ENCODE data around the gene ZBTB16. TPM values are rescaled to one million over a fixed set of nuclear protein-coding genes. Genes with fewer than 3 reads are reported as not detected.

The ZBTB16 gene
- total RNA-seq, 2 experiments from 2014 or later = 11.0 to 11.8 TPM

- peaks cover 10% of the 10 kb centered on the region for H3K27me3 Mint-ChIP-seq
- CTCF ChIA-PET = no interaction called here
- POLR2A ChIA-PET = no interaction called here
- H3K4me3 Mint-ChIP-seq = no peak overlapping the region
- H3K27ac Mint-ChIP-seq = no peak overlapping the region
- no peaks in the 10 kb centered on the region for H3K36me3 Mint-ChIP-seq (ENCODE audit: low read depth)
- H3K4me1 Mint-ChIP-seq = peaks cover 28% of the 10 kb centered on the region
- no peaks in the 10 kb centered on the region for H3K9me3 Mint-ChIP-seq
- DNase-seq = no peak
Observed at GRCh38 chr11:114150671-114151070, 91.2 kb downstream of the ZBTB16 start.

GRCh38 chr11:114151631-114152030 is 92.1 kb downstream of the ZBTB16 start:
- H3K9me3 Mint-ChIP-seq = no peaks in the 10 kb centered on the region
- POLR2A ChIA-PET = interaction anchor here (0.6 kb wide), 1 partner anchor 73 kb away, joined by 3 read pairs; no protein-coding TSS in a partner anchor
- H3K36me3 Mint-ChIP-seq (ENCODE audit: low read depth) = no peaks in the 10 kb centered on the region
- H3K27me3 Mint-ChIP-seq = peaks cover 10% of the 10 kb centered on the region
- no peak overlapping the region for H3K27ac Mint-ChIP-seq
- DNase-seq = no peak
- CTCF ChIA-PET = no interaction called here
- H3K4me3 Mint-ChIP-seq = no peak overlapping the region
- peaks cover 28% of the 10 kb centered on the region for H3K4me1 Mint-ChIP-seq

GRCh38 chr11:114152162-114152561 is 92.7 kb downstream of the ZBTB16 start:
- Mint-ChIP-seq H3K36me3 (ENCODE audit: low read depth) (no peaks in the 10 kb centered on the region), H3K27ac (no peak overlapping the region), H3K4me3 (no peak overlapping the region), H3K27me3 (peaks cover 10% of the 10 kb centered on the region), H3K9me3 (no peaks in the 10 kb centered on the region), H3K4me1 (peaks cover 28% of the 10 kb centered on the region)
- DNase-seq = no peak
- POLR2A ChIA-PET = interaction anchor here (0.6 kb wide), 1 partner anchor 74 kb away, joined by 3 read pairs; no protein-coding TSS in a partner anchor
- CTCF ChIA-PET = no interaction called here

GRCh38 chr11:114152785-114153184 is 93.3 kb downstream of the ZBTB16 start:
- Mint-ChIP-seq H3K27me3 (peaks cover 10% of the 10 kb centered on the region), H3K9me3 (no peaks in the 10 kb centered on the region), H3K36me3 (ENCODE audit: low read depth) (peaks cover 5% of the 10 kb centered on the region), H3K4me3 (no peak overlapping the region), H3K4me1 (peaks cover 30% of the 10 kb centered on the region), H3K27ac (no peak overlapping the region)
- no peak for DNase-seq
- ChIA-PET CTCF (no interaction called here), POLR2A (no interaction called here)

GRCh38 chr11:114153224-114153623 is 93.7 kb downstream of the ZBTB16 start:
- H3K9me3 Mint-ChIP-seq = no peaks in the 10 kb centered on the region
- ChIA-PET POLR2A (no interaction called here), CTCF (no interaction called here)
- H3K27ac Mint-ChIP-seq = no peak overlapping the region
- H3K27me3 Mint-ChIP-seq = peaks cover 10% of the 10 kb centered on the region
- no peak overlapping the region for H3K4me3 Mint-ChIP-seq
- no peak for DNase-seq
- H3K4me1 Mint-ChIP-seq = peaks cover 31% of the 10 kb centered on the region
- H3K36me3 Mint-ChIP-seq (ENCODE audit: low read depth) = peaks cover 9% of the 10 kb centered on the region

GRCh38 chr11:114154271-114155047 is 94.9 kb downstream of the ZBTB16 start:
- H3K27me3 Mint-ChIP-seq = peaks cover 10% of the 10 kb centered on the region
- ChIA-PET CTCF (interaction anchor here (0.6 kb wide), 1 partner anchor 12 kb away, joined by 3 read pairs; no protein-coding TSS in a partner anchor), POLR2A (interaction anchor here (0.7 to 1.2 kb wide), 2 partner anchors 28 to 46 kb away, joined by 3 read pairs; no protein-coding TSS in a partner anchor)
- H3K9me3 Mint-ChIP-seq = no peaks in the 10 kb centered on the region
- H3K4me3 Mint-ChIP-seq = no peak overlapping the region
- no peak overlapping the region for H3K27ac Mint-ChIP-seq
- H3K4me1 Mint-ChIP-seq = peaks cover 33% of the 10 kb centered on the region
- no peak for DNase-seq
- peaks cover 14% of the 10 kb centered on the region for H3K36me3 Mint-ChIP-seq (ENCODE audit: low read depth)

- H3K27ac Mint-ChIP-seq = no peak overlapping the region
- H3K36me3 Mint-ChIP-seq (ENCODE audit: low read depth) = peaks cover 14% of the 10 kb centered on the region
- no peak overlapping the region for H3K4me3 Mint-ChIP-seq
- no peaks in the 10 kb centered on the region for H3K9me3 Mint-ChIP-seq
- H3K4me1 Mint-ChIP-seq = peaks cover 36% of the 10 kb centered on the region
- POLR2A ChIA-PET = interaction anchor here (0.7 to 1.2 kb wide), 2 partner anchors 28 to 47 kb away, joined by 3 read pairs; no protein-coding TSS in a partner anchor
- CTCF ChIA-PET = interaction anchor here (0.6 kb wide), 1 partner anchor 12 kb away, joined by 3 read pairs; no protein-coding TSS in a partner anchor
- DNase-seq = no peak
- H3K27me3 Mint-ChIP-seq = peaks cover 7% of the 10 kb centered on the region
Observed at GRCh38 chr11:114155116-114155515, 95.6 kb downstream of the ZBTB16 start.

- POLR2A ChIA-PET = no interaction called here
Observed at GRCh38 chr11:114156131-114156581, 96.6 kb downstream of the ZBTB16 start.

GRCh38 chr11:114156782-114157181 is 97.3 kb downstream of the ZBTB16 start:
- H3K9me3 Mint-ChIP-seq = no peaks in the 10 kb centered on the region
- ChIA-PET CTCF (no interaction called here), POLR2A (no interaction called here)
- peaks cover 9% of the 10 kb centered on the region for H3K27me3 Mint-ChIP-seq
- no peak for DNase-seq
- H3K36me3 Mint-ChIP-seq (ENCODE audit: low read depth) = peaks cover 21% of the 10 kb centered on the region
- H3K4me1 Mint-ChIP-seq = peaks cover 49% of the 10 kb centered on the region
- H3K4me3 Mint-ChIP-seq = no peak overlapping the region
- H3K27ac Mint-ChIP-seq = no peak overlapping the region

More at GRCh38 chr11:114156131-114156581, 96.6 kb downstream of the ZBTB16 start:
- no peak for DNase-seq
- CTCF ChIA-PET = no interaction called here
- no peaks in the 10 kb centered on the region for H3K9me3 Mint-ChIP-seq
- peaks cover 15% of the 10 kb centered on the region for H3K36me3 Mint-ChIP-seq (ENCODE audit: low read depth)
- H3K4me3 Mint-ChIP-seq = no peak overlapping the region
- H3K4me1 Mint-ChIP-seq = peaks cover 43% of the 10 kb centered on the region
- H3K27ac Mint-ChIP-seq = no peak overlapping the region
- H3K27me3 Mint-ChIP-seq = peaks cover 7% of the 10 kb centered on the region

GRCh38 chr11:114157476-114158050 is 98.1 kb downstream of the ZBTB16 start:
- H3K27me3 Mint-ChIP-seq = peaks cover 4% of the 10 kb centered on the region
- POLR2A ChIA-PET = interaction anchor here (0.8 to 1.2 kb wide), 2 partner anchors 26 to 97 kb away, joined by 3 to 5 read pairs; no protein-coding TSS in a partner anchor
- peaks cover 21% of the 10 kb centered on the region for H3K36me3 Mint-ChIP-seq (ENCODE audit: low read depth)
- H3K27ac Mint-ChIP-seq = no peak overlapping the region
- H3K4me3 Mint-ChIP-seq = no peak overlapping the region
- CTCF ChIA-PET = no interaction called here
- H3K4me1 Mint-ChIP-seq = peaks cover 46% of the 10 kb centered on the region
- DNase-seq = no peak
- H3K9me3 Mint-ChIP-seq = no peaks in the 10 kb centered on the region

GRCh38 chr11:114158421-114158820 is 98.9 kb downstream of the ZBTB16 start:
- H3K27me3 Mint-ChIP-seq = peaks cover 1% of the 10 kb centered on the region
- no peaks in the 10 kb centered on the region for H3K9me3 Mint-ChIP-seq
- DNase-seq = no peak
- ChIA-PET POLR2A (interaction anchor here (0.8 to 1.2 kb wide), 2 partner anchors 25 to 98 kb away, joined by 3 to 5 read pairs; no protein-coding TSS in a partner anchor), CTCF (interaction anchor here (3.1 kb wide), 1 partner anchor 103 kb away, joined by 23 read pairs; no protein-coding TSS in a partner anchor)
- H3K4me3 Mint-ChIP-seq = no peak overlapping the region
- peaks cover 45% of the 10 kb centered on the region for H3K4me1 Mint-ChIP-seq
- H3K36me3 Mint-ChIP-seq (ENCODE audit: low read depth) = peaks cover 21% of the 10 kb centered on the region
- no peak overlapping the region for H3K27ac Mint-ChIP-seq

GRCh38 chr11:114158886-114159285 is 99.4 kb downstream of the ZBTB16 start:
- H3K27me3 Mint-ChIP-seq = peaks cover 1% of the 10 kb centered on the region
- no peak for DNase-seq
- peaks cover 45% of the 10 kb centered on the region for H3K4me1 Mint-ChIP-seq
- ChIA-PET POLR2A (interaction anchor here (0.5 to 2.7 kb wide), 3 partner anchors 13 to 240 kb away, joined by 4 to 17 read pairs (median 12); no protein-coding TSS in a partner anchor), CTCF (interaction anchor here (3.1 kb wide), 1 partner anchor 102 kb away, joined by 23 read pairs; no protein-coding TSS in a partner anchor)
- H3K27ac Mint-ChIP-seq = no peak overlapping the region
- H3K9me3 Mint-ChIP-seq = no peaks in the 10 kb centered on the region
- H3K4me3 Mint-ChIP-seq = no peak overlapping the region
- H3K36me3 Mint-ChIP-seq (ENCODE audit: low read depth) = peaks cover 21% of the 10 kb centered on the region

- Mint-ChIP-seq H3K27me3 (peaks cover 1% of the 10 kb centered on the region), H3K9me3 (no peaks in the 10 kb centered on the region), H3K27ac (peak overlapping the region; percentile 75), H3K36me3 (ENCODE audit: low read depth) (peaks cover 21% of the 10 kb centered on the region), H3K4me1 (peaks cover 45% of the 10 kb centered on the region), H3K4me3 (peak overlapping the region; percentile 49)
- CTCF ChIA-PET = interaction anchor here (0.8 to 3.1 kb wide), 6 partner anchors 24 to 165 kb away, joined by 3 to 23 read pairs (median 3); no protein-coding TSS in a partner anchor
- POLR2A ChIA-PET = interaction anchor here (0.5 to 2.7 kb wide), 10 partner anchors 13 to 239 kb away, joined by 3 to 17 read pairs (median 4); no protein-coding TSS in a partner anchor
- no peak for DNase-seq
Observed at GRCh38 chr11:114159320-114159719, 99.8 kb downstream of the ZBTB16 start.
